Limb (tissue), 2 donors: Measurements from ENCODE around the gene DBR1.

ENCODE experiments used
- DNase-seq, 2 donors: peaks; one replicate each; pipeline ENCODE4 v3.0.0-alpha.2; 2016; ENCODE audit errors: extremely low spot score in 2 of 2

DBR1 gene

GRCh38 chr3:138174421-138175131 is at the start of gene DBR1:
Gene DBR1 (minus strand): TSS chr3:138174921. CDS start chr3:138174795, 126 bp downstream.
- peak; percentile 84 to 86 for DNase-seq

DNA sequence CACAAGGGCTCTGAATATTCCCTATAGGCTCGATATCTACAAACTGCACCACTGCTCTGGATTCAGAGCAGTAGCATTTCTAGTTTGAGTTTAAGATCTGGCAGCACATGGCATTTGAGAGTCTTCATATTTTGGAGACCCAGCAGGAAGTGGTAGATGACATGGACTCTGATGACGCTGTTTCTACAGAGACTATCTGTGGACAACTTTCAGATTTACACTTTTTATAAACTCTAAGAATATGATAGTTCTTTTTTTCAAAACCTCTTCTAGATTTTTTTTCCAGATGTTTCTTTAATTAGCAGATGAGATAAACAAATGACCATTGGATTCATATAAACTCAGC is 48.2 kb upstream of the DBR1 start:
- no peak for DNase-seq

GRCh38 chr3:138222131-138222941 is 47.6 kb upstream of the DBR1 start:
- no peak for DNase-seq

- DNase-seq = no peak
Observed at GRCh38 chr3:138220788-138221187, 46.1 kb upstream of the DBR1 start.

DNA sequence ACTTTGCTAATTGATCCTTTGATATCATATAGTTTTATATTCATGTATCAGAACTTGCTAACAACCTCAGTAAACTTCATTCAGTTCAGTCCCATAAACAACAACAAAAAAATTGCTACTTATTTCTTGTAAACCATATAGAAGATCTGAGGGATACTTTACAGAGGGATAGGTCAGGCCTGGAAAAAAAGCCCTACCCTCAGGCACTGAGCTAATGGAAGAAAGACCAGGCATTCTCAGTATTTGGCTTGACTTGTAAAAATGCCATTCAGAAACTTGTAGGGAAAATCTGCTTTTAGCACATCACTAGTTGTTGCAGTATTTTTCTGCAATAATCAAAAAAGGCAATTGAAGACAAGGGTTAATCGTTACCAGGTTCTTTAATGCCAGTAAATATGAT is 45.5 kb upstream of the DBR1 start:
- no peak for DNase-seq

DNA sequence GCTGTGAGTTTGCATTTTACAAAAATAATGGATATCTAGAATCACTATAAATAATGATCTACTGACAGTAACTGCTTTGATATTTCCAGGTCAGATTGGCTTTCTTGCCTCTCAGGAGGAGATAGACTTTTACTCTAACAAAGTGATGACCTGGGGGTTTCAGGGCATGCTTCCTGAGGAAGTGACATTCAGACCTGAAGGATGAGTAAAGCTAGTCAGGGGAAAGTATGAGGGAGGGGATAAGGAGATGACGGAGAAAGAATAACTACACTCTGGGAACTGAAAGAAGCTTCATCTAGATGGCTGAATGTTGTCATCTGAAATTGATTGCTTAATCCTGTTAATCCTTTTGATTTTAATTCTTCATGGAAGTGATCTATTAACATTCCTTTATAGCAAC is 44.5 kb upstream of the DBR1 start:
- DNase-seq = no peak

DNA sequence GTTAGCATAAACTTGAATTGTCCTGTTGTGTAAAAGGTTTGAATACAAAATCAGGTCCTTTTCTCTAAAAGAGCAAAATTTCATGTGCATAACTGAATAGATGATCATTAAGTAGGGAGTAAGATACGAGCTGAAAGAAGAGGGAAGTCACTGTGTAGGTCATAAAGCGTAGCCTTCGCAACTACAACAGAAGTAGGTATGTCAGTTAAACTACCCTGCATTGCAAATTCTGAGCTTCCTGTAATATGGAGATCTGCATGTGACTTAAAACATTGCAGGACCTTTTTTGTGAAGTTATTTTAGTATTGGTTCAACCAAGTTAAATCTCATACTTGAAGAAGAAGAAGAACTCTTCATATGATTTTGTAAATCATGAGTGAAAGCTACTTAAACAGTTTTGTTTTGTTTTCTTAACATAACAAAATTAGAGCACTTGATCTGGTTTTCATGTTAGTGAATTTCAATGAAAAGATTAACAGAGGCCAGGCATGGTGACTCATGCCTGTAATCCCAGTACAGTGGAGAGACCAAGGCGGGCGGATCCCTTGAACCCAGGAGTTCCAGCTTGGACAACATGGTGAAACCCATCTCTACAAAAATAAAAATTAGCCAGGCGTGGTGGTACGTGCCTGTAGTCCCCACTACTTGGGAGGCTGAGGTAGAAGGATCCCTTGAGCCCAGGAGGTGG is 38.8 kb upstream of the DBR1 start:
- no peak for DNase-seq

GRCh38 chr3:138210528-138210927 is 35.8 kb upstream of the DBR1 start:
- DNase-seq = no peak

GRCh38 chr3:138206196-138206595 is 31.5 kb upstream of the DBR1 start:
- DNase-seq = no peak

DNA sequence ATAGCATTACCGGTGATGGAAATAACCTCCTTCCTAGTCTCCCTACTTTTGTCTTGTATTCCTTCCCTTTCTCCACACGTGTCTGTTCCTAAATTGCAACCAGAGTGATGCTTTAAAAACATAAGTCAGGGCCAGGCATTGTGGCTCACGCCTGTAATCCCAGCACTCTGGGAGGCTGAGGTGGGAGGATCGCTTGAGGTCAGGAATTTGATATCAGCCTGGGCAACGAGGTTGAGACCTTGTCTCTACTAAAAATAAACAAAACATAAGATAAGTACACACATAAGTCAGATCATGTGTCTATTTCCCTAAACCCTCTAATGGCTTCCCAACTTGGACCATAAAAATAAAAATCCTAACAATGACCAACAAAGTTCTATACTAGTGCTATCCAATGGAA is 30.8 kb upstream of the DBR1 start:
- DNase-seq = no peak

GRCh38 chr3:138203938-138204337 is 29.2 kb upstream of the DBR1 start:
- no peak for DNase-seq

GRCh38 chr3:138202945-138203701 is 28.4 kb upstream of the DBR1 start:
- no peak for DNase-seq

DNA sequence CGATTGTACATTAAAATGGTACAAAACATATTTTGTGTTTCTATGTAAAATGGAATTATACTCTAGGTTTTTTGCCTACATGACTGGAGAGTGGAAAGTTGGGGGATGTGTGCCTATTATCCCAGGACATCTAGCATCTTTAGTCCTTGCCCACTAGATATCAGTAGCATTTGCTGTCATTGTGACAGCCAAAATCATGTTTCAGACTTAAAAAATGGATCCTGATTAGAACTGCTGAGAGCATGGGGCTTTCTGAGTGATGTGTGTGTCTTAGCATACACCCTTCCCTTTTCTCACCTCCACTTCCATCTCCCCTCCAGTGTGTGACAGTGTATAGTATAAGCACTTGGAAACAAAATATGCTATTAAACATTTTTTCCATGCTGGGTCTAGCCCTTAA is 25.7 kb upstream of the DBR1 start:
- DNase-seq = no peak

DNA sequence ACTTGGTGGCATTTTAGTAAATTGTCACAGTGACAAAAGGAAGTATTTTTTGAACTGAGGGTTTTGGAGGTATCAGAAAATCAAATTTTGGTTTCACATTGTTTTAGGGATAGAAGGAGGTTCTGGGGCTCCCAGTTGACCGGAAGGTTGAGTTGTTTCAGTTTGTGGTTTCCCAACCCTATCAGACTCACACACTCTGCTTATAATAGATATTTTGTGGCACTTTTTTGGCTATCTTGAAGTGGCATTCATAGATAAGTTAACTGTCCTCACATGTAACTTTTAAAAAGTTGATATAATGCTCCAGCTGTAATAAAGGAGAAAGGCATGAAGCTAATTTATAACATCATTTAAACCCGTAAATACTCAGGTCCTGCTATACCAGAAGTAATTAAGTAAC is 25.1 kb upstream of the DBR1 start:
- DNase-seq = no peak

DNA sequence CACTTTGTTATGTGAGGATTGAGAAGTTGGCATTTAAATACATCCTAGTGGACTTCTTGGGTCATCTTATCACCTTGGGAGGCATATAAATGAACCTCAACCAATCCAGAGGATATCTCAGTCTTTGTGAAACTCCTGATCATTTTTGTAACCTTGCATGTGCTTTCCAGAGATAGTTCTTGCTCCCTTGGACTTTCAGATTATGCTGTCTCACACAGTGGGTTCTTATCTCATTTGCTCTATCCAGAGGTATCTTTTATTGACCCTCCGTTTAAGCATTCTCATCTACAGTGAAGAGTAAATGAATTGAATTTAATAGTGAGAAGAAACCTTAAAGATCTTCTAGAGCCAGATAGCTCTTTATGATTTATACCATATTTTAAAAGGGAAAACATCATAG is 22.8 kb upstream of the DBR1 start:
- no peak for DNase-seq

GRCh38 chr3:138197058-138197457 is 22.3 kb upstream of the DBR1 start:
- DNase-seq = peak; percentile 32 to 34

- no peak for DNase-seq
Observed at GRCh38 chr3:138196023-138196422, 21.3 kb upstream of the DBR1 start.

DNA sequence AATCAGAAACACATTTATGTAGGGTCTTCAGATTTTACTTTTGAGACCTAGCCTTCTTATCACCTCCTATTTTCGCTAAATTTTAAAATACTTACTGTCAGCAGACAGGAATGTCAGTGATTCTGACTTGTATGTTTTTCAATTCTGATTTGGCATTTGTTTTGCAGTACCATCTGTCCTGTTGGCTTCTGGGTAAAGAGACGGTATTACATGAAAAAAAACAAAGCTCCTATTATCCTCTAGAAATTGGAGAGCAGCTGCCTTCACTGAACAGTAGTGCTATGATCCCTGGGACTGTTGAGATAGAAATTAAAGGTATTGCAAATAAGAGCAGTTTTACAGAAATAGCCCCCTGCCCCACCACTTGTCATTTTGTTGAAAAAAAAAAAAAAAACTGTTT is 20.8 kb upstream of the DBR1 start:
- DNase-seq = no peak

DNA sequence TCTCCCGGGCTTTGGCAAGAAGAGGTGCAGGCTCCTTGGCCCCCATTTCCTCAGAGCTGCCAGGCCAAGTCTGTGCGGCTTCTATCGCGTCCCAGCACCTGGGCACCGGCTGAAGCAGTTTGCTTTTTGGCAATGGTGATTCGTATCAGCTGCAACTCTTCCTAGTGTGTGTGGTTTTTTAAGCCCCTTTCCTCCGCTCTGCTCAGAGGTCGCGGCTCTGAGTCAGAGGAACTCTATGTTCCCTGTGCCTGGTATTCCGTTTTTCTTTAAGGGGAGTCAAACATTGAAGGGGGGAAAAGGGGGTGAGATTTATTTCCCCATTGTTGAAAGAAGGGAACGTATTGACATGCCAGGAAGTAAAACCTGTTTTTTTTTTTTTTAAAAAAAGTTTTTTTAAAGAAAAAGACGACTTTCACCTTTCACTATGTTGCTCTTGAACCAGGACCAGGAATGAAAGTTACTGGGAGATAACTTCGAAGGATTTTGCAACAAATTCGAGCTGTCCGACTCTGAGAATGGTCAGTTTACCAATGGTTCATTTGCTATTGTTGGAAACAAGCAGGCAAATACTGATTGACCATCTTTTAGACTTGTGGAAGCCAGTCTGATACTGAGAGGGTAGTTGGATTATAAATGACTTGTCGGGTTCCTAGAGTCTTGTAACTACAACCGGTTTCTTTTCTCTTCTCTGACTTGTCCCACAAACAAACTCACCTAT is 13.5 kb upstream of the DBR1 start:
- DNase-seq = peak in 1 of 2 donors; percentile 13

DNA sequence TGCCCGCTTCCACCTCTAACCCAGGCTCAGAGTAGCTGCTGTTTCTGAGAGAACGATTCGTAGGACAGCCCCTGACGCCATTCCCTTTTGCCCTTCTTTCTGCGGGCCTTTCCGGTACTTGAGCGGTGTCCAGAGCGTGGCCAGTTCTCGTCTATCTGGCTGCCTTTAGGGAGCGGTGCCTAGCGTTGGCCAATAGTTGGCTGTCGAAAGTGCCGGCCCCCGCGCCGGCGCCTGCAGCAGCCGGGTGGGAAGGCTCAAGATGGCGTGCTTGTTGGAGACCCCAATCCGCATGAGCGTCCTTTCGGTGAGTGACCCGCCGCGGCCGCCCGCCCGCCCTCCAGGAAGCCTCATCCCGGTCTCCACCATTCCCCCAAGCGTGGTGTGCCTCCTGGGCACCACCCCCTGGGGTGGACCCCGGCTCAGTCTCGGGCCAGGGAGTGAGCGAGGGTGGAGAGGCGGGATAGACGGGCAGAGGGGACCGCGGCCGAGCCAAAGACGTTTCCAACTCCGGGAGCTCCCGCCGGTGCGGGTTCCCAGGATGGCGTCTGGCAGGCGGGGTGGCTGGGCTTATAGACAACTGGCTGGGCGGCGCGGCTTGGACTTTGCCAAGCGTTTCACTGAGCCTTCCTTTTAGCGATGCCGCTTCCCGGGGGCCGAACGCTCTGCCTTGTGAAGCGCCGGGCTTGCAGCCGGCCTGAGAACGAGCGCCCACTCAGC is 12.7 kb upstream of the DBR1 start, which contains the start of gene ARMC8:
Gene ARMC8, plus strand, starts transcription at position 6 of the 717 bp plus-strand sequence. Its CDS starts 254 bp downstream, at position 260.
- no peak for DNase-seq
